IPS-18c (cell line): Measurements from ENCODE around the gene APOBEC3B.
"Not testable (repeated sequence)": the region's sequence is repeated elsewhere in the genome, so short reads cannot be mapped to it uniquely, and the experiment has no call there.

Source experiments
- H3K4me3 ChIP-seq: 2 replicates; pipeline ENCODE4 v1.7.0; 2013; ENCODE audit warnings: low read depth, mild to moderate bottlenecking, low read length, moderate library complexity; ENCODE audit not compliant: insufficient read depth
- H3K9me3 ChIP-seq: one replicate; pipeline ENCODE4 v1.6.1; 2013; ENCODE audit warnings: mild to moderate bottlenecking, low read length, moderate library complexity; ENCODE audit not compliant: control insufficient read depth, insufficient read depth

The APOBEC3B gene

GRCh38 chr22:38977289-38977688 lies 4.9 kb upstream of the APOBEC3B start:
- peaks cover 10% of the 10 kb centered on the region for H3K9me3 ChIP-seq
- not testable (repeated sequence) for H3K4me3 ChIP-seq

- H3K9me3 ChIP-seq, H3K4me3 ChIP-seq: not testable (repeated sequence)
Measured at GRCh38 chr22:38980587-38980986, 1.6 kb upstream of the APOBEC3B start.

DNA sequence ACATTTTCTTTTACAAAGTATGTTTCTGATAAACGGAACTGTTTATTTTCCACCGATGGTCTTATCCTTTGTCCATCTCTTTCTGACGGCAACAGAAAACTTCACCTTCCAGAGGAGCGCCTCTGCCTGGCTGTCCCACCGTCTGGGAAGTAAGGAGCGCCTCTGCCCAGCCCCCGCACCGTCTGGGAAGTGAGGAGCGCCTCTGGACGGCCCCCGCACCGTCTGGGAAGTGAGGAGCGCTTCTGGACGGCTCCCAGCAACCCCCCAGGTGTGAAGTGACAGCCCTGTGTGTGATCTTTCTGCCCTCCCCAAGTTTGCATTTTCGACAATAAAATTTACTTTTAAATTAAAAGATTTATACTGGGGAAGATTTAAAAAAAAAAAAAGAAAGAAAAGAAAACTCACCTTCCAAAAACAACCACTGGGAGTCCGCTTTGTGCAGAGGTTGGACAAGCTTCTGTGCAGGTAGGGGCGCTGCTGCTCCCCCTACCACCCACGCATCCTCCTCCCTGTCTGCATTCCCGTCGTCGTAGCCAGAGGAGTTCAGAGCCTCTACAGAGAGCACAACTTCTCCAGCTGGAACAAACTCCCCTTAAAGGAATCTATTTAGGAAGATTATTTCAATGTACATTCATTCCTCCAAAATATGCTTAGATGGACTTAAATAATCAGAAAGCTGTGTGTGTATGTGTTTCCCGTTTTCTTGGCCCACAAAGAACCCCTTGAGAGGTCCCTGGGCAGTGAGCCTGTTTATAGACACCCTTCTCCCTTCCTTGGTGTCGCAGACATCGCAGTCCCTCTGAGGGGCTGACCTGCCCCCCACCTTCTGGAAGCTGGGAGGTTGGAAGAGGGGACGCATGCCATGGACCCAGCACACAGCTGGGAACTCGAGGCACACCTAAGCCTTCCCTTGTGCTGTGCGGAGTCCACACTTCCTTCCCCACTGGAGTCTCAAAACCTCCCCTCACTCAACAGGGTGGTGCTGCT lies 849 bp upstream of the APOBEC3B start:
- Histone ChIP-seq H3K4me3 (no peak overlapping the region), H3K9me3 (peaks cover 3% of the 10 kb centered on the region)

- H3K9me3 ChIP-seq, result peaks cover 2% of the 10 kb centered on the region
- no peak overlapping the region for H3K4me3 ChIP-seq
Measured at GRCh38 chr22:38984224-38984623, 2.1 kb downstream of the APOBEC3B start.

GRCh38 chr22:38984784-38985757 lies 2.9 kb downstream of the APOBEC3B start:
- H3K9me3 ChIP-seq, H3K4me3 ChIP-seq: not testable (repeated sequence)

GRCh38 chr22:38986629-38987028 lies 4.5 kb downstream of the APOBEC3B start:
- no peak overlapping the region for H3K4me3 ChIP-seq
- peaks cover 6% of the 10 kb centered on the region for H3K9me3 ChIP-seq

DNA sequence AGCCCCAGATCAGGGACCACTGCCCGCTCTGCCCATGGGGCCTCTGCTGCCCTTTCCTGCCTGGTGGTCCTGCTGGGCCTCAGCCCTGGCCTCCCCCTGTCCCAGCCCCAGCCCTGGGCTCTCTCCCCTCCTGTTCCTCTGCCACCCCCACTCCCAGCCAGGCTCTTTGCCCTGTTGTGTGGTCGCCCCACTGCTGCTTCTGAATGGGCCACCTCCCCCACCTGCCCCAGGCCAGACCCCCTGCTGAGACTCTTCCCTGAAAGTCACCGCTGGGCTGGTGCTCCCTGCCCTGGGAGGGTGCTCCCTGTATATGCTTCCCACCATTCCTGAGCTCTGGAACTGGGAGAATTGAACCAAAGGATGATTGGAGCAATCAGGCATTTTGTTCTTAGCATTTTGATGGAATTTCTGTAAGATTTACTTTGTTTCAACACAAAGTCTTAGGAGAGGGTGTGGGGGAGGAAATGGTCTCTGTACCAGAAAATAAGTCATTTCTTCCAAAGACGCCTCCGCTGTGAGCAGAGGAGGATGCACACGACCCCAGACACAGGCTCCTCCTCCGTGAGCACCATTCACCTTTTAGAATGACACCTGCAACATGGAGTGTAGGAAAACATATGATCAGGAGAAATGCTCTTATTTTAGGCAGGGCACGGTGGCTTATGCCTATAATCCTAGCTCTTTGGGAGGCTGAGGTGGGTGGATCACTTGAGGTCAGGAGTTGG lies 5.2 kb downstream of the APOBEC3B start:
- Histone ChIP-seq H3K4me3 (no peak overlapping the region), H3K9me3 (peaks cover 6% of the 10 kb centered on the region)

GRCh38 chr22:38989466-38989865 lies 7.3 kb downstream of the APOBEC3B start:
- H3K4me3 ChIP-seq, result no peak overlapping the region
- peaks cover 3% of the 10 kb centered on the region for H3K9me3 ChIP-seq

DNA sequence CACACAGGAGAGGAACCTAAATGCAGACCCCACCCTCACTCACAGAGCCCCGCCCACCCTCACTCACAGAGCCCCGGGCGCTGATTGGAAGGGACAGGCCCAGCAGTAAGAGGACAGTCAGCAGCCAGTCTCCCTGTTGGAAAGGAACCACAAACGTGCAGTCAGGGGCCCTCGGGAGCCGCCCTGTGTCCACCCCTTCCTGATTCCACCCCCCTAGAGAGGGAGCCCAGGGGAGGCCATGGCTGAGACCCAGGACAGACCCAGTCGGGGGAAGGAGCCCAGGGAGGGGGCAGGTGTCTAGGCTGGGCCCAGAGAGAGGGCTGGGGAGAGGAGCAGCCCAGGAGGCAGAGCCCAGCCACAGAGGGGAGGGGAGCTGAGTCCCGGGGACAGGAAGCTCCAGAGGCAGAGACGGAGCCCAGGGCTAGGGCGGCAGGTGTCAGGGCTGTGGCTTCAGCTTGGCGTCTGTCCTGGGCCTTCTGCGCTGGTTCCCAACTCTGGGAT lies 10.8 kb downstream of the APOBEC3B start:
- not testable (repeated sequence) for H3K4me3 ChIP-seq

DNA sequence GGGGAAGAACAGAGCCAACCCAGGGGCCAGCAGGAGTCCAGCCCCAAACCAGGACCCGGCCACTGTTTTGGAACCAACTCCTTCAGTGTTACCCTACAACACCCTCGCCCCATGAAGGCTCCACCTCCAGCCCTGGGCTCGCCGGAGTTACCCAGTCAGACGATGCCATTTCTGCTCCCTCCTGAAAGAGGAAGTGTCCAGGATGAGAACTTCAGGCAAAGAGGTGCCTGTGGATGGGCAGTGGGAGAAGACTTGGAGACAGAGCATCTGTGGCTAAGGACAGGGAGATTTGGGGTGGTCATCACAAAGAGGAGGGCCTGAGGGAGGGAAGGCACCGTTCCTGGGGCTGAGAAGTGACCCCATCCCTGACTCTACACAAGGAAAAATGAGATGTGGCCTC lies 14.0 kb downstream of the APOBEC3B start:
- Histone ChIP-seq H3K4me3 (no peak overlapping the region), H3K9me3 (no peaks in the 10 kb centered on the region)

More for the DNA sequence above, 10.8 kb downstream of the APOBEC3B start:
- H3K9me3 ChIP-seq, result not testable (repeated sequence)

DNA sequence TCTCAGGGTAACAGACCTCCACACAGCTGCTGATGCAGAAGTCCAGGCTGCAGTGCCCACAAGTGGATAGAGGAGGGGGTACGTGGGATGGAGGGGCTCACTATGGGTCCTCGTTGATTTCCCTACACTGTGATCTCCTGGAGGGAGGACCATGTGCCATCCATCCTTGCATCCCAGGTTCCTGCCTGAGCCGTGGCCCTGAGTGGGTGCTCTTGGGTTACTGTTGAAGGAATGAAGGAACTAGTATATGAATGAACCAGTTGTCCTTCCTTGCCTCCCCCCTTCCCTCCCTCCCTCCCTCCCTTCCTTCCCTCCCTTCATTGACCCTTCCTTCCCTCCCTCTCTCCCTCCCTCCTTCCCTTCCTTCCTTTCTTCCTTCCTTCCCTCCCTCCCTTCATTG lies 15.4 kb downstream of the APOBEC3B start:
- Histone ChIP-seq H3K4me3 (no peak overlapping the region; the same call in 1 of the 2 replicates), H3K9me3 (no peaks in the 10 kb centered on the region)

- no peak overlapping the region; the same call in 1 of the 2 replicates for H3K4me3 ChIP-seq
Measured at GRCh38 chr22:39003165-39003638, 21.1 kb downstream of the APOBEC3B start.

GRCh38 chr22:39007177-39007576 lies 25.0 kb downstream of the APOBEC3B start:
- Histone ChIP-seq H3K9me3 (no peaks in the 10 kb centered on the region), H3K4me3 (no peak overlapping the region)

More at GRCh38 chr22:39003165-39003638, 21.1 kb downstream of the APOBEC3B start:
- H3K9me3 ChIP-seq, result no peaks in the 10 kb centered on the region

- not testable (repeated sequence) for H3K9me3 ChIP-seq, H3K4me3 ChIP-seq
Measured at GRCh38 chr22:39008271-39008850, 26.2 kb downstream of the APOBEC3B start.

GRCh38 chr22:39010946-39011345 lies 28.8 kb downstream of the APOBEC3B start:
- no peaks in the 10 kb centered on the region for H3K9me3 ChIP-seq

More at GRCh38 chr22:39010946-39011345, 28.8 kb downstream of the APOBEC3B start:
- no peak overlapping the region for H3K4me3 ChIP-seq
